ENCODE results near the gene TRIM52. TPM values are rescaled to one million over a fixed set of nuclear protein-coding genes. Genes with fewer than 3 reads are reported as not detected.

Gene TRIM52
- total RNA-seq, 2 donors from 2014 or later: 11.4 to 13.1 TPM

DNA sequence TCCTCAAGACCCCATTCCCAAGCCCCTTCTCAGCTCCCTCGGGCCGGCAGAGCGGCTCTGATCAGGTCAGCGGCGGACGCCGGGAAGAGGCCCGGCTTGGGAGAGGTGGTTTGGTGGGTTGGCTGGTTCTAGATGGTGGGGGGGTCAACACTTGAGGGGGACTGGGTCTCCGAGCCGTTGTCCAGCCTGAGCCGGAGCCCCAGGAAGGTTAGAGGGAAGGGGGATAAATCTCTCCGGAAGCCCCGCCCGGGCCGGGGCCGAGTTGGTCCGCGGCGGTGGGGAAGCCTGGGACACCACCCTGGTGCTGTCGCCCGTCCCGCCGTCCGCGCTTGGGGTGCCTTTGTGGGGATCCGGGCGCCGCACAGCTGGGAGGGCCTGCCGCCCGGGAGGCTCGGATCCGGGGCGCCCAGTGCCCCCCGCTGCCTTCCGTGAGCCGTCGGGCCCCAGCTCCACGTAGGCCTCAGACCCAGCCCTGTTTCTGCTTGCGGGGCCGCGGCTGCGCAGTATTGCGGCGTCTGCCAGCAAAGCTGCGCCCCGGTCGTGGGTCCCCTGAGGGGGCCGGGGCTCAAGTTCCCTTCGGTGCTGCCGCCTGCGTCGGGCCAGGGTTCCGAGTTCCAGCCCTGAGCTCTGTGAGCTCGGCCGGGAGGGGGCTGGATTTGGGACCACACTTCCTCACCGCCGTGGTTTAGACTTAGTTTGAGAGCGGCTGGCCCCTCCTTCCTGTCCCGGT lies 542 bp upstream of the TRIM52 start:
- intact Hi-C loops (cut with DNase I, micrococcal nuclease): no loop called here
- ATAC-seq (peak; percentile 69), DNase-seq (peak; percentile 81 to 86)

- intact Hi-C loops (cut with DNase I, micrococcal nuclease): no loop called here
- DNase-seq (no peak), ATAC-seq (no peak)
These were observed 796 bp downstream of the TRIM52 start for GRCh38 chr5:181259974-181260719.

GRCh38 chr5:181259283-181259682 lies 1.7 kb downstream of the TRIM52 start:
- no peak for ATAC-seq
- intact Hi-C loops (cut with DNase I, micrococcal nuclease): no loop called here
- DNase-seq: no peak

GRCh38 chr5:181258576-181258975 lies 2.4 kb downstream of the TRIM52 start:
- DNase-seq (no peak), ATAC-seq (no peak)
- intact Hi-C loops (cut with DNase I, micrococcal nuclease): no loop called here

- ATAC-seq (no peak), DNase-seq (no peak)
- intact Hi-C loops (cut with DNase I, micrococcal nuclease): no loop called here
These were observed 4.9 kb downstream of the TRIM52 start for GRCh38 chr5:181255836-181256578.

DNA sequence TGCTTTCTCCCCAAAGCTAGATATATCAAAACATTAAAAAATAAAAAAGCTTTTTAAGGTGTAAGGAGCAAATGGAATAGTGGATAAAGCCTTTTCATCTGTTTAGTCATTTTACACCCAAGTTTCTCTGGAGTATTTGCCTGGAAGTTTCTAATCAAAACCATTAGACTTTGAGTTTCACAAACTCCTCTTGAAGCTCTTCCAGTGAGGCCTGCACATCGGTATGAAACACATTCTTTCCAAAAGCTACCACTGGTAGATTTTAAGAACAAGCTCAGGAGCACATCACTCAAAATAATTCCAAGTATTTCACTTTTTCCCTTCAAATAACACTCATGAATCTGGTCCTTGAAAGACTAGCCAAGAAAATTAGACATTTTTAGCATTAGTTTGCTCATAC lies 5.7 kb downstream of the TRIM52 start:
- ATAC-seq: no peak
- intact Hi-C loops (cut with DNase I, micrococcal nuclease): no loop called here

DNA sequence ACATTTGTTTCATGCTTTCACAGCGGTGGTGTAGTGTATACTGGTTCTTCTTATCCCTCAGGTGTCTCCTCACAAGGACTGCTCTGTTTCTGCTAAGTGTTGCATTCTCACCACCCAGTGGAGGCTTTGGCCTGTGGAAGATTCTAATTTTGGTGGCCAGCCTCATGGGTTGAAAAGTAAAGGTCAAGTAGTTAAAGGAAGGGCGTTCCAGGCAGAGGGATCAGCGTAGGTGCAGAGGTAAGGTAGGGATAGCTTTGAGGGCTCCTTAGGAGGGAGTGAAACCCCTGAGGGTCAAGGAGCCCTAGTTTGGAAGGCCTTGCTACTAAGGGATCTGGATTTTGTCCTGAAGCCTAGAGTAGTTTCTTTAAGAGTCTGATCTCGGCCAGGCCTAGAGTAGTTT lies 12.7 kb downstream of the TRIM52 start:
- ATAC-seq (no peak), DNase-seq (no peak)
- intact Hi-C loops (cut with DNase I, micrococcal nuclease): loop anchor here in 1 of 2 donors (10.0 kb wide), 1 partner anchor 63 kb away; no protein-coding TSS in a partner anchor

More for the DNA sequence above, 5.7 kb downstream of the TRIM52 start:
- DNase-seq: no peak

- DNase-seq: peak; percentile 92
- ATAC-seq: peak; percentile 78
- intact Hi-C loops (cut with DNase I, micrococcal nuclease): loop anchor here in 1 of 2 donors (10.0 kb wide), 1 partner anchor 62 kb away; no protein-coding TSS in a partner anchor
These were observed 14.5 kb downstream of the TRIM52 start for GRCh38 chr5:181246276-181247049.

DNA sequence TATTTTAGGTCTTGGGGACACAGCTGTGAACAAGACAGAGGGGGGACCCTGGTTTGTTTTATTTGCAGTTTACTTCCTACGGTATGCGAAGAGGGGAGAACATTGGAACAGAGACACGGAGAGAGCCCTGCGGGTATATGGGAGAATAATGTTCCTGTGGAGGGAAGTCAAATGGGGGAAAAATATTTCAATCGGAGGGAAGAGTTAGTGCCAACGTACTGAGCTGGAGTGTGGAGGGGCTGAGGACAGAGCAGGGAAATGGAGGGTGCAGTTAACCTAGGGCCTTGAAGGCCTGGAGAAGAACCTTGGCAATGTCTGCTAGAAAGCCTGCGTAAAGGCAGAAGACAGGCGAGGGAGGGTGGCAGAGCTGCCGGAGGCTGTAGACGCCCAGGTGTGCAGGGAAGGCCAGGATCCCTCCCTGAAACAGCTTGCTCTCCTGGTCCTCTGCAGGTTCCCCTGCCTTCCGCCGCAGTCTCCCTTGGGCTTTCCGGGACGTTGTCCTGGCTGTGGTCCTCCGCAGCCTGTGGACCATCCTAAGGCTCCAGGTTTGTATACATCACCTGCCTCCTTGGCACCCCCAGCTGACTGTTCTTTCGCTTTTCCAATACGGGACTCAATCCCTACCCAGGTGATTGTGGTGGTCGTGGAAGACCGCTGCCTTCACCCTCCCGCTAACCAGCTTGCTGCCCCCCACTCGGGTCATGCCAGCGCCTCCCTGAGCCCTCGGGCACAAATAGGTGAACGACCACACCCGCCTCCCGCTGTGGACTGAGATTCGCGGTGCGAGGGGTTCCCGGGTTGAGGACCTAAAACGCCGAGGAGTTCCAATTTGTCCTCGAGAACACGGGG lies 15.3 kb downstream of the TRIM52 start:
- DNase-seq (peak in 1 of 2 donors; percentile 54), ATAC-seq (peak; percentile 1)
- intact Hi-C loops (cut with DNase I, micrococcal nuclease): loop anchor here in 1 of 2 donors (10.0 kb wide), 1 partner anchor 61 kb away; no protein-coding TSS in a partner anchor

- intact Hi-C loops (cut with DNase I, micrococcal nuclease): loop anchor here in 1 of 2 donors (10.0 kb wide), 1 partner anchor 59 kb away; no protein-coding TSS in a partner anchor
- ATAC-seq: peak; percentile 66
These were observed 17.2 kb downstream of the TRIM52 start, which contains the start of gene RACK1 for GRCh38 chr5:181243564-181244343. Gene RACK1 (minus strand): TSS chr5:181243906. CDS start chr5:181243800, 106 bp downstream.

DNA sequence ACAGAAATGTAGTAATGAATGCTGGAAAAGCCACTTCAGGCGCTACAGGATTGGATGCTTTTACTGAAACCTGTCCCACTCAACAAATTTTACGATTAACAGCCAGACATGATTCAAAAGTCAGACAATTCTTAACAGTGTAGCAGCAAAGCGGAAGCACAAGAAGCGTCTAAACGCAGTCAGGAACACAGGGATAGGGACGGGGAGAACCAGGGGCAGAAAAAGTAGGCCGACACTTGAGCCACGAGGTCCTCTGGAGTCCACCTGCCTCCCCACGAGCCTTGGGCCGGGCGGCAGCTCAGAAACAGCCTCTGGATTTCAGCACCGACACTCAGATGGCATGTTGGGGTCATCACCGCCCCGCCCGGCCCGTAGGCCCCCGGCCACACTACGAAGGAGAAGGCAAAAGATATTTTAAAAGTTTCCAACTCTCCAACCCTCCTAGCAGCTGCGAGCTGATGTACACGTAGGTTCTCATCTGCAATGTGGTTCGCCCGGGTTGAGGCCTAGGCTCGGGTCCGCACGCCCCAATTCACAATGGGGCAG lies 17.9 kb downstream of the TRIM52 start:
- DNase-seq (no peak), ATAC-seq (peak; percentile 5)
- intact Hi-C loops (cut with DNase I, micrococcal nuclease): loop anchor here in 1 of 2 donors (10.0 kb wide), 1 partner anchor 58 kb away; no protein-coding TSS in a partner anchor

More at GRCh38 chr5:181243564-181244343, 17.2 kb downstream of the TRIM52 start, which contains the start of gene RACK1:
- peak; percentile 87 to 91 for DNase-seq

DNA sequence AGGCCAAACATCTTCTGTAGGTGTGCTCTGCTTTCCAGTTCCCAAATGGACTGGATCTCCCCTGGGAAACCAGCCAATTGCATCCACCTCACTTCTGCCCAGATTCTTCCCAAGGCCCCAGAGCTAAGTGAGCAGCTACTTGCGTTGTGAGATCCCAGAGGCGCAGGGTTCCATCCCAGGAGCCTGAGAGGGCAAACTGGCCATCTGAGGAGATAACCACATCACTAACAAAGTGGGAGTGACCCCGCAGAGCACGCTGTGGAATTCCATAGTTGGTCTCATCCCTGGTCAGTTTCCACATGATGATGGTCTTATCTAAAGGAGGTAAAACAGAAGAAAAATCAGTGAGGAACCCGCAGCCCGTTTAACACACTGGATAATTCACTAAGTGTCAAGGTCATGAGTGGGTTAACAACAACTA lies 18.9 kb downstream of the TRIM52 start:
- intact Hi-C loops (cut with DNase I, micrococcal nuclease): loop anchor here in 1 of 2 donors (10.0 kb wide), 1 partner anchor 57 kb away; no protein-coding TSS in a partner anchor
- ATAC-seq: no peak
- no peak for DNase-seq

DNA sequence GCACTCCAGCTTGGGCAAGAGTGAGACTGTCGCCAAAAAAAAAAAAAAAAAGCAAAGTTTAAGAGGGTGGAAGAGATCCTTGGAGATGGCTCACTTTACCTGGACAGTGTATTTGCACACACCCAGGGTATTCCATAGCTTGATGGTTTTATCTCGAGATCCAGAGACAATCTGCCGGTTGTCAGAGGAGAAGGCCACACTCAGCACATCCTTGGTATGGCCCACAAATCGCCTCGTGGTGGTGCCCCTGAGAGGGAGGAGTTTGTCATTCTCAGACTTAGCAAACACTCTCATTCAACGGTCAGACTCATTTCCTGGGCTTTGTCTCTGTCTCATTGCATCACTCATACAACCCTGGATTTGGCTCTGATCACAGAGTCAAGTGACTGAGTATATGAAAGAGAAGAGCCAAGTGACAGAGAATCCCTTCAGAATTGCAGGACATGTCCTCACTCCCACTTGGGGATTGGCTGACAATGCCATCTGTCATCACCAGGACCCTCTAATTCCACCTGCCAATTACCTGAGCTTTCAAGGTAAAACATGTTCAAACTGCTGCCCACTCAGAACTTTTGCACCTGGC lies 19.5 kb downstream of the TRIM52 start:
- intact Hi-C loops (cut with DNase I, micrococcal nuclease): loop anchor here in 1 of 2 donors (10.0 kb wide), 1 partner anchor 57 kb away; no protein-coding TSS in a partner anchor
- no peak for ATAC-seq
- no peak for DNase-seq

DNA sequence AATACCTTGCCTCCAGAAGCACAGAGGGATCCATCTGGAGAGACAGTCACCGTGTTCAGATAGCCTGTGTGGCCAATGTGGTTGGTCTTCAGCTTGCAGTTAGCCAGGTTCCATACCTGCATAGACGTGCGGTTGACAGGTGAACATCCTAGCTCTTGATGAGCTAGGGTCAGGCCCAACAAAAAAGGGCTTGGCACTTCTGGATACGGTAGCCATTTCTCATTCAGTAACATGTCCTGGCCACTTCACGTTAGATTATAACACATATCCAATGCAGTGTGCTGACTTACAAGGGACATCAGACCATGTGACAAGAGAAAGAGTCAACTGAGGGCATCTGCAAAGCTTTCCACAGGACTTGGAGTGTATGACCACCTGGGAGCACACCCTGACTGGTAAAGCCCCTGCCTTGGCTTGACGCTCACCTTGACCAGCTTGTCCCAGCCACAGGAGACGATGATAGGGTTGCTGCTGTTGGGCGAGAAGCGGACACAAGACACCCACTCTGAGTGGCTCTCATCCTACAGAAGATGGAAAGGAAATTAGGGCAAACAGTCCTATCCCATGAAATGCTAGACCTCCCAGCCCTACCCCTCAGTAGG lies 21.8 kb downstream of the TRIM52 start:
- intact Hi-C loops (cut with DNase I, micrococcal nuclease): no loop called here
- no peak for ATAC-seq
- DNase-seq: no peak

DNA sequence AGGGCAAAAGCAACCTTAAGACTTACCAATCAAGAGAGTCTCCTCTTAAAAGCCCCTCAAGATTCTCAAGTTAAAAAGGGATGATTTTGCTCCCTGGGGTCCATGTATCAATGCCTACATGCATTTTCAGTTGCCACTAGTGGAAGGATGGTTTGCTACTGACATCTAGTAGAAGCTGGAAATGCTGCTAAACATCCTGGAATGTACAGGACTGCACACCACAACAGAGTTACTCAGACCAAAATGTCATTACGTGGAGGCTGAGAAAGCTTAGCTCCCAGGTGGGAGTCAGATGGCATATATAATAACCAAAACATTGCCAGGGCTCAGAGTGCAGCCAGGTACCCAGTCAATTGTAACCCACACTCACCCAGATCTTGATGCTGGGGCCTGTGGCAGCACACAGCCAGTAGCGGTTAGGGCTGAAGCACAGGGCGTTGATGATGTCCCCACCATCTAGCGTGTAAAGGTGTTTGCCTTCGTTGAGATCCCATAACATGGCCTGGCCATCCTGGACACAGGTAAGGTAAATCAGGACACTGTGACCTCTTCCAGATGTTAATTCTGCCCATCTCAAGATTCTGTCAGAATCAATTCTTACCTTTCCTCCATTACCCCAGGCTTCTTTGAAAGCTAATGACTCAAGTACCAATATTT lies 23.1 kb downstream of the TRIM52 start:
- ATAC-seq: no peak
- intact Hi-C loops (cut with DNase I, micrococcal nuclease): no loop called here
- no peak for DNase-seq
